KG1 (cell line): ENCODE results near the gene CBFA2T3.
"Not testable (repeated sequence)": the region's sequence is repeated elsewhere in the genome, so short reads cannot be mapped to it uniquely, and the experiment has no call there.

Source experiments
- DNase-seq: peaks from one replicate; lab custom pipeline; 2025; lab: John Stamatoyannopoulos, UW

Gene CBFA2T3

GRCh38 chr16:88923450-88923849 is 53.6 kb downstream of the CBFA2T3 start:
- no peak for DNase-seq

- DNase-seq = no peak
These were observed 54.1 kb downstream of the CBFA2T3 start for GRCh38 chr16:88922826-88923410.

GRCh38 chr16:88922114-88922825 is 54.7 kb downstream of the CBFA2T3 start:
- DNase-seq = no peak

GRCh38 chr16:88921591-88921990 is 55.4 kb downstream of the CBFA2T3 start:
- no peak for DNase-seq

- peak; percentile 32 for DNase-seq
These were observed 56.1 kb downstream of the CBFA2T3 start for GRCh38 chr16:88920618-88921590.

- no peak for DNase-seq
These were observed 57.1 kb downstream of the CBFA2T3 start for GRCh38 chr16:88919936-88920335.

GRCh38 chr16:88918896-88919295 is 58.1 kb downstream of the CBFA2T3 start:
- DNase-seq = not testable (repeated sequence)

GRCh38 chr16:88917915-88918627 is 58.9 kb downstream of the CBFA2T3 start:
- DNase-seq = no peak

GRCh38 chr16:88917146-88917914 is 59.7 kb downstream of the CBFA2T3 start:
- DNase-seq = no peak

GRCh38 chr16:88915639-88916327 is 61.2 kb downstream of the CBFA2T3 start:
- no peak for DNase-seq

- no peak for DNase-seq
These were observed 62.1 kb downstream of the CBFA2T3 start for GRCh38 chr16:88914750-88915368.

GRCh38 chr16:88913870-88914269 is 63.1 kb downstream of the CBFA2T3 start:
- no peak for DNase-seq

GRCh38 chr16:88913001-88913612 is 63.9 kb downstream of the CBFA2T3 start:
- DNase-seq = no peak

- no peak for DNase-seq
These were observed 64.5 kb downstream of the CBFA2T3 start for GRCh38 chr16:88912556-88912955.

GRCh38 chr16:88911946-88912310 is 65.1 kb downstream of the CBFA2T3 start:
- no peak for DNase-seq

GRCh38 chr16:88911136-88911945 is 65.7 kb downstream of the CBFA2T3 start:
- no peak for DNase-seq

- DNase-seq = no peak
These were observed 66.5 kb downstream of the CBFA2T3 start for GRCh38 chr16:88910284-88911135.
